Stimulated activated CD4-positive, alpha-beta T cell treated with anti-CD3 and anti-CD28 coated beads, TNF-alpha, amount 100 ng/mL, for 4 hours (primary cell): Measurements from ENCODE around the gene SLC44A4.
"Not testable (repeated sequence)": the region's sequence is repeated elsewhere in the genome, so short reads cannot be mapped to it uniquely, and the experiment has no call there.

Experiments
- DNase-seq, 3 experiments: peaks; one replicate each; pipeline ENCODE4 v3.0.0-alpha.2; 2020; ENCODE audit warnings: low read depth in 3 of 3

SLC44A4 gene

DNA sequence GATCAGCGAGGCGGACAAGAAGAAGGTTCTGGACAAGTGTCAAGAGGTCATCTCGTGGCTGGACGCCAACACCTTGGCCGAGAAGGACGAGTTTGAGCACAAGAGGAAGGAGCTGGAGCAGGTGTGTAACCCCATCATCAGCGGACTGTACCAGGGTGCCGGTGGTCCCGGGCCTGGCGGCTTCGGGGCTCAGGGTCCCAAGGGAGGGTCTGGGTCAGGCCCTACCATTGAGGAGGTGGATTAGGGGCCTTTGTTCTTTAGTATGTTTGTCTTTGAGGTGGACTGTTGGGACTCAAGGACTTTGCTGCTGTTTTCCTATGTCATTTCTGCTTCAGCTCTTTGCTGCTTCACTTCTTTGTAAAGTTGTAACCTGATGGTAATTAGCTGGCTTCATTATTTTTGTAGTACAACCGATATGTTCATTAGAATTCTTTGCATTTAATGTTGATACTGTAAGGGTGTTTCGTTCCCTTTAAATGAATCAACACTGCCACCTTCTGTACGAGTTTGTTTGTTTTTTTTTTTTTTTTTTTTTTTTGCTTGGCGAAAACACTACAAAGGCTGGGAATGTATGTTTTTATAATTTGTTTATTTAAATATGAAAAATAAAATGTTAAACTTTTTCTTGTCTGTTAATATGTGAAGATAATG lies 49.0 kb downstream of the SLC44A4 start:
- DNase-seq, result no peak

DNA sequence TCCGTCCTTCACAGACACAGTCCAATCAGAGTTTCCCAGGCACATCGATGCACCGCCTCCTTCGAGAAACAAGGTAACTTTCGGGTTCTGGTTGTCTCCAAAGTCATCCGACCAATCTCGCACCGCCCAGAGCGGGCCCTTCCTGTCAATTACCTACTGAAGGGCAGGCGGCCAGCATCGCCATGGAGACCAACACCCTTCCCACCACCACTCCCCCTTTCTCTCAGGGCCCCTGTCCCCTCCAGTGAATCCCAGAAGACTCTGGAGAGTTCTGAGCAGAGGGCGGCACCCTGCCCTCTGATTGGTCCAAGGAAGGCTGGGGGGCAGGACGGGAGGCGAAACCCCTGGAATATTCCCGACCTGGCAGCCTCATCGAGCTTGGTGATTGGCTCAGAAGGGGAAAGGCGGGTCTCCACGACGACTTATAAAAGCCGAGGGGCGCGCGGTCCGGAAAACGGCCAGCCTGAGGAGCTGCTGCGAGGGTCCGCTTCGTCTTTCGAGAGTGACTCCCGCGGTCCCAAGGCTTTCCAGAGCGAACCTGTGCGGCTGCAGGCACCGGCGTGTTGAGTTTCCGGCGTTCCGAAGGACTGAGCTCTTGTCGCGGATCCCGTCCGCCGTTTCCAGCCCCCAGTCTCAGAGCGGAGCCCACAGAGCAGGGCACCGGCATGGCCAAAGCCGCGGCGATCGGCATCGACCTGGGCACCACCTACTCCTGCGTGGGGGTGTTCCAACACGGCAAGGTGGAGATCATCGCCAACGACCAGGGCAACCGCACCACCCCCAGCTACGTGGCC lies 51.3 kb downstream of the SLC44A4 start, which contains the start of gene HSPA1B:
Gene HSPA1B, plus strand, starts transcription at position 453 of the 794 bp plus-strand sequence. Its CDS starts 213 bp downstream, at position 666.
- DNase-seq, result peak; percentile 76 to 83 (median 80)

- no peak for DNase-seq
These were observed 52.0 kb downstream of the SLC44A4 start for GRCh38 chr6:31826793-31827285.

DNA sequence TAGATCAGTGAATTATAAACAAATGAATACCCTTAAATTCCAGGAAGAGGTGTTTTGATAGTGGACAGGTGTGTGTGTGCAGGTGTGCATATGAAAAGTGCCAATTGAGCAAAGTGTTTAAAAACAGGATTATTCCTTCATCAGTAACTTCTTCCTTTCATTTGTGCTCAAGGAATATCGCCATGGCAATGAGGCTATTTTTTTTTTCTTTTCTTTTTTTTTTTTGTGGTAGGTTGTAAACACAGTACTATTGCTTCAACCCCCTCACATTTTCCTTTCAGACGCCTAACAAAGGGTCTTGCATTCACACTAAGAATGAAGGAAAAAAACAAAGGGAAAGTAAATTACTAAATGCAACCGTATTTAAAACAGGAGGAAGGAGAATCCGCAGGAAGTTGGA lies 53.2 kb downstream of the SLC44A4 start:
- no peak for DNase-seq

DNA sequence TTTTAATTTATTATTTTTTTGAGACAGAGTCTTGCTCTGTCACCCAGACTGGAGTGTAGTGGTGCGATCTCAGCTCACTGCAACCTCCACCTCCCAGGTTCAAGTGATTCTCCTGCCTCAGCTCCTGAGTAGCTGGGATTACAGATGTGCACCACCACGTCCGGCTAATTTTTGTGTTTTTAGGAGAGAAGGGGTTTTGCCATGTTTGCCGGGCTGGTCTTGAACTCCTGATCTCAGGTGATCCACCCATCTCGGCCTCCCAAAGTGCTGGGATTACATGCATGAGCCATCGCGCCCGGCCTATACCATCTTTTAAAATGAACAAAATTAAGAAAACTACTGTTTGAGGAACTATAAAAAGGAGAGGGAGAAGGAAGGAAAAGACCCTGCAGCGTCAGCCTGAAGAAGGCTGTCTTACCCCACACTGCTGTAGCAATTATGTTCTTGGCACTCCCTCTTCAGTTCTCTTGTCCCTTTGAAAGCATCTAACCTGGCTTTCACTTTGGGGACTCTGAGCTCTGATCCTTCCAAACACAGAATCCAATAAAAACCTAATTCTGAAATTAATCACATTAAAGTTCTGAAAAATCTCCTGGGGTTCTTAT lies 55.1 kb downstream of the SLC44A4 start:
- DNase-seq, result not testable (repeated sequence)

DNA sequence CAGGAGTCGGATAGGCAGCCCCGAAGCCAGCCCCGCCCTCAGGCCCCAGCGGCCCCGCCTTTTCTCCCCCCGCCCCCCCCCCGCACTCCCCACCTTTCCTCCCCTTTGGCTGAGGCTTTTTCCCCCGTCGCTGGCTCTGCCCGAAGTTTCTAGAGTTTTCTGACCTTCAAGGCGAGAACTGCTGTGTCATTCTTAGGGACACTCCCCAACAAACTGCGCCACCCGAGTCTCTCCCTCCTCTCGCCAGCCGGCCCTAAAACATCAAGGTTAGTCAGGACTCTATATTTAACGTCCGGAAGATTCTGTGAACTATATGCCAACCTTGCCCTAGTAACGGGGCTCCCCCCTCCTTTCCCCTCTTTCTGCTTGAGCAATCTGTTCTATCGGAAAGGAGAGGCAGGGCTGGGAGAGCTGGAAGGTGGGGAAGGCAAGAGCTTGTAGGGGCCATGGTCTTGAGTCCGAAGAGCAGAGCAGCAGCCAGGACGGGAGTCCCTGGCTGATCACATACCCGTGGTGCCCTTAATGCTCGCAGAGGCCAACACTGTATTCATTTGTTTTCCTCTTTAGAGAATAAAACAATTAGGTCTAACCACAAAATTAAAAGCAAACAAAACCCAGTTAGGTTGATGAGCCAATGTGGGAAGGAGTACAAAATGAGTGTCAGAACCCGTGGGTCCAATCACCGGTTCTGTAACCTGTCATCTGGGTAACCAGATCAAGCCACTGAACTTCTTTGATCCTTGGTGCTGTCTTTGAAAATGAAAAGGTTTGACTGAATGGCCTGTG lies 56.6 kb downstream of the SLC44A4 start:
- peak in 2 of 3 experiments; percentile 45 for DNase-seq

GRCh38 chr6:31821301-31822035 lies 57.3 kb downstream of the SLC44A4 start:
- DNase-seq, result peak in 2 of 3 experiments; percentile 47 to 54

DNA sequence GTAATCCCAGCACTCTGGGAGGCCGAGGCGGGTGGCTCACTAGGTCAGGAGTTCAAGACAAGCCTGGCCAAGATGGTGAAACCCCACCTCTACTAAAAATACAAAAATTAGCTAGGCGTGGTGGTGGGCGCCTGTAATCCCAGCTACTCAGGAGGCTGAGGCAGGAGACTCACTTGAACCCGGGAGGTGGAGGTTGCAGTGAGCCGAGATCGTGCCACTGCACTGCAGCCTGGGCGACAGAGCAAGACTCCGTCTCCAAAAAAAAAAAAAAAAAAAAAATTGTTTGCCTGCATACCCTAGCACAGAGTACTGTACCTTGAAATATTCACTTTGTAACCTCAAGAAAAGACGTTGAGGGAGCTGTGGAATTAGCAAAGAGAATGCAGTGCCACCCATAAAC lies 58.4 kb downstream of the SLC44A4 start:
- DNase-seq, result not testable (repeated sequence)

DNA sequence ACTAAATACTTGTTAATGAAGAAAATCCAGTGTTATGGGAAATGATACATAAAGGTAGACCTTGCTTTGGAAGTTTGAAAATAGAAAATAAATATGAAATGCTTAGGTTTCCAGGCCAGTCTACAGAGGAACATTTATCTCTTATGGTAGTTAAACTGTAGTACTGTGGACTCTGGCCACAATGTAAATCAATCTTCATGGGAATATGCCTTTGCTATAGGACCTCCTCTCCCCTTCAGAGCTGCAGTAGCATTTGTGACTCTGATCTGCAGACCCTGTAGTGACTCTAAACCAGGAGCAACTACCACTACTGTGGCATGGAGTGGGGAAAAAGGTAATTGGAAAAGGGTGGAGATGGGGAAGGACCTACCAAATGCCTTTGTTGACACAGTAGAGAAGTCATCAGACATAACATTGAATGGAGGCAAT lies 58.9 kb downstream of the SLC44A4 start:
- DNase-seq, result no peak

- not testable (repeated sequence) for DNase-seq
These were observed 60.8 kb downstream of the SLC44A4 start for GRCh38 chr6:31817929-31818511.

DNA sequence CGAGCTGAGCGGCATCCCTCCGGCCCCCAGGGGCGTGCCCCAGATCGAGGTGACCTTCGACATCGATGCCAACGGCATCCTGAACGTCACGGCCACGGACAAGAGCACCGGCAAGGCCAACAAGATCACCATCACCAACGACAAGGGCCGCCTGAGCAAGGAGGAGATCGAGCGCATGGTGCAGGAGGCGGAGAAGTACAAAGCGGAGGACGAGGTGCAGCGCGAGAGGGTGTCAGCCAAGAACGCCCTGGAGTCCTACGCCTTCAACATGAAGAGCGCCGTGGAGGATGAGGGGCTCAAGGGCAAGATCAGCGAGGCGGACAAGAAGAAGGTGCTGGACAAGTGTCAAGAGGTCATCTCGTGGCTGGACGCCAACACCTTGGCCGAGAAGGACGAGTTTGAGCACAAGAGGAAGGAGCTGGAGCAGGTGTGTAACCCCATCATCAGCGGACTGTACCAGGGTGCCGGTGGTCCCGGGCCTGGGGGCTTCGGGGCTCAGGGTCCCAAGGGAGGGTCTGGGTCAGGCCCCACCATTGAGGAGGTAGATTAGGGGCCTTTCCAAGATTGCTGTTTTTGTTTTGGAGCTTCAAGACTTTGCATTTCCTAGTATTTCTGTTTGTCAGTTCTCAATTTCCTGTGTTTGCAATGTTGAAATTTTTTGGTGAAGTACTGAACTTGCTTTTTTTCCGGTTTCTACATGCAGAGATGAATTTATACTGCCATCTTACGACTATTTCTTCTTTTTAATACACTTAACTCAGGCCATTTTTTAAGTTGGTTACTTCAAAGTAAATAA lies 61.5 kb downstream of the SLC44A4 start:
- not testable (repeated sequence) for DNase-seq

GRCh38 chr6:31815025-31815838 lies 63.6 kb downstream of the SLC44A4 start, which contains the start of the genes HSPA1A and HSPA1L:
Gene HSPA1A (plus strand): TSS chr6:31815543. CDS start chr6:31815757, 214 bp downstream.
Gene HSPA1L (minus strand): TSS chr6:31815283. CDS start chr6:31811972, 3,311 bp downstream.
- DNase-seq, result peak in 1 of 3 experiments; percentile 45

GRCh38 chr6:31814677-31815024 lies 64.1 kb downstream of the SLC44A4 start:
- DNase-seq, result peak in 2 of 3 experiments; percentile 47 to 49

GRCh38 chr6:31813465-31813849 lies 65.3 kb downstream of the SLC44A4 start:
- no peak for DNase-seq
